ENCODE results near the gene UNC5C.

GRCh38 chr4:95355021-95355420 is 193.8 kb downstream of the UNC5C start:
- TF ChIP-seq CTCF (IDR thresholded peaks at IDR 0.05; ENCODE audit: poor library complexity) (no peak), EZH2 (IDR thresholded peaks at IDR 0.05; ENCODE audit: borderline replicate concordance) (no peak), EZH2phosphoT487 (IDR thresholded peaks at IDR 0.05; ENCODE audit: low read depth, severe bottlenecking, unreplicated experiment) (no peak)

Data from hepatocyte (in vitro differentiated cells).